ENCODE results near the gene GXYLT2. TPM values are rescaled to one million over a fixed set of nuclear protein-coding genes. Genes with fewer than 3 reads are reported as not detected.

Gene GXYLT2
- total and polyA plus RNA-seq, 2 of the 13 experiments (the other 11 are each of a cell fraction or from before 2014, with no cell fraction given): 4.3 to 6.9 TPM

GRCh38 chr3:72887705-72888545 lies at the start of gene GXYLT2 (continued):
- TF ChIP-seq, protein P1, sequence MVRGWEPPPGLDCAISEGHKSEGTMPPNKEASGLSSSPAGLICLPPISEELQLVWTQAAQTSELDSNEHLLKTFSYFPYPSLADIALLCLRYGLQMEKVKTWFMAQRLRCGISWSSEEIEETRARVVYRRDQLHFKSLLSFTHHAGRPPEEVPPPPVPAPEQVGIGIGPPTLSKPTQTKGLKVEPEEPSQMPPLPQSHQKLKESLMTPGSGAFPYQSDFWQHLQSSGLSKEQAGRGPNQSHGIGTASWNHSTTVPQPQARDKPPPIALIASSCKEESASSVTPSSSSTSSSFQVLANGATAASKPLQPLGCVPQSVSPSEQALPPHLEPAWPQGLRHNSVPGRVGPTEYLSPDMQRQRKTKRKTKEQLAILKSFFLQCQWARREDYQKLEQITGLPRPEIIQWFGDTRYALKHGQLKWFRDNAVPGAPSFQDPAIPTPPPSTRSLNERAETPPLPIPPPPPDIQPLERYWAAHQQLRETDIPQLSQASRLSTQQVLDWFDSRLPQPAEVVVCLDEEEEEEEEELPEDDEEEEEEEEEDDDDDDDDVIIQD (CRISPR knock-in tag; IDR thresholded peaks at IDR 0.05; ENCODE audit: low read depth): no peak
- TF ChIP-seq MAF1 (CRISPR knock-in tag; IDR thresholded peaks at IDR 0.05; ENCODE audit: borderline replicate concordance): no peak
- TF ChIP-seq ZNF567 (CRISPR knock-in tag; IDR thresholded peaks at IDR 0.05; ENCODE audit: borderline replicate concordance): no peak
- TF ChIP-seq ASH2L (IDR thresholded peaks at IDR 0.05; ENCODE audit: insufficient read length, low read depth, low read length): no peak
- no peak for TF ChIP-seq CREM (IDR thresholded peaks at IDR 0.05)
- TF ChIP-seq CREM (CRISPR knock-in tag; IDR thresholded peaks at IDR 0.05): no peak
- TF ChIP-seq HOXA9 (CRISPR knock-in tag; IDR thresholded peaks at IDR 0.05; ENCODE audit: borderline replicate concordance): no peak
- TF ChIP-seq MTA1 (CRISPR knock-in tag; IDR thresholded peaks at IDR 0.05; ENCODE audit: borderline replicate concordance): no peak
- no peak for TF ChIP-seq ZNF776 (CRISPR knock-in tag; IDR thresholded peaks at IDR 0.05)
- TF ChIP-seq, protein P2, sequence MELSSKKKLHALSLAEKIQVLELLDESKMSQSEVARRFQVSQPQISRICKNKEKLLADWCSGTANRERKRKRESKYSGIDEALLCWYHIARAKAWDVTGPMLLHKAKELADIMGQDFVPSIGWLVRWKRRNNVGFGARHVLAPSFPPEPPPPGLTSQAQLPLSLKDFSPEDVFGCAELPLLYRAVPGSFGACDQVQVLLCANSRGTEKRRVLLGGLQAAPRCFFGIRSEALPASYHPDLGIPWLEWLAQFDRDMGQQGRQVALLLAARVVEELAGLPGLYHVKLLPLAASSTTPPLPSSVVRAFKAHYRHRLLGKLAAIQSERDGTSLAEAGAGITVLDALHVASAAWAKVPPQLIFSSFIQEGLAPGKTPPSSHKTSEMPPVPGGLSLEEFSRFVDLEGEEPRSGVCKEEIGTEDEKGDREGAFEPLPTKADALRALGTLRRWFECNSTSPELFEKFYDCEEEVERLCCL (CRISPR knock-in tag; IDR thresholded peaks at IDR 0.05; ENCODE audit: borderline replicate concordance): no peak
- TF ChIP-seq PAF1 (CRISPR knock-in tag; IDR thresholded peaks at IDR 0.05): no peak
- no peak for TF ChIP-seq ZNF33A (CRISPR knock-in tag; IDR thresholded peaks at IDR 0.05; ENCODE audit: borderline replicate concordance)
- no peak for TF ChIP-seq NFKB2 (CRISPR knock-in tag; IDR thresholded peaks at IDR 0.05; ENCODE audit: borderline replicate concordance)
- no peak for TF ChIP-seq FOXM1 (CRISPR knock-in tag; IDR thresholded peaks at IDR 0.05)
- 0 out of 2 replicates have a peak, but pooled peaks have one; percentile 6 for TF ChIP-seq ADNP (CRISPR knock-in tag; IDR thresholded peaks at IDR 0.05)
- no peak for TF ChIP-seq ZNF674 (CRISPR knock-in tag; IDR thresholded peaks at IDR 0.05; ENCODE audit: low read depth)
- no peak for TF ChIP-seq PLRG1 (conservative IDR thresholded peaks at IDR 0.05)
- TF ChIP-seq RBM22 (optimal IDR thresholded peaks at IDR 0.05; ENCODE audit: low read length): no peak
- TF ChIP-seq, protein P3, sequence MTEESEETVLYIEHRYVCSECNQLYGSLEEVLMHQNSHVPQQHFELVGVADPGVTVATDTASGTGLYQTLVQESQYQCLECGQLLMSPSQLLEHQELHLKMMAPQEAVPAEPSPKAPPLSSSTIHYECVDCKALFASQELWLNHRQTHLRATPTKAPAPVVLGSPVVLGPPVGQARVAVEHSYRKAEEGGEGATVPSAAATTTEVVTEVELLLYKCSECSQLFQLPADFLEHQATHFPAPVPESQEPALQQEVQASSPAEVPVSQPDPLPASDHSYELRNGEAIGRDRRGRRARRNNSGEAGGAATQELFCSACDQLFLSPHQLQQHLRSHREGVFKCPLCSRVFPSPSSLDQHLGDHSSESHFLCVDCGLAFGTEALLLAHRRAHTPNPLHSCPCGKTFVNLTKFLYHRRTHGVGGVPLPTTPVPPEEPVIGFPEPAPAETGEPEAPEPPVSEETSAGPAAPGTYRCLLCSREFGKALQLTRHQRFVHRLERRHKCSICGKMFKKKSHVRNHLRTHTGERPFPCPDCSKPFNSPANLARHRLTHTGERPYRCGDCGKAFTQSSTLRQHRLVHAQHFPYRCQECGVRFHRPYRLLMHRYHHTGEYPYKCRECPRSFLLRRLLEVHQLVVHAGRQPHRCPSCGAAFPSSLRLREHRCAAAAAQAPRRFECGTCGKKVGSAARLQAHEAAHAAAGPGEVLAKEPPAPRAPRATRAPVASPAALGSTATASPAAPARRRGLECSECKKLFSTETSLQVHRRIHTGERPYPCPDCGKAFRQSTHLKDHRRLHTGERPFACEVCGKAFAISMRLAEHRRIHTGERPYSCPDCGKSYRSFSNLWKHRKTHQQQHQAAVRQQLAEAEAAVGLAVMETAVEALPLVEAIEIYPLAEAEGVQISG (CRISPR knock-in tag; IDR thresholded peaks at IDR 0.05): 0 out of 2 replicates have a peak, but pooled peaks have one; percentile 11
- TF ChIP-seq SALL1 (CRISPR knock-in tag; IDR thresholded peaks at IDR 0.05): 0 out of 2 replicates have a peak, but pooled peaks have one; percentile 29
- TF ChIP-seq, protein P4, sequence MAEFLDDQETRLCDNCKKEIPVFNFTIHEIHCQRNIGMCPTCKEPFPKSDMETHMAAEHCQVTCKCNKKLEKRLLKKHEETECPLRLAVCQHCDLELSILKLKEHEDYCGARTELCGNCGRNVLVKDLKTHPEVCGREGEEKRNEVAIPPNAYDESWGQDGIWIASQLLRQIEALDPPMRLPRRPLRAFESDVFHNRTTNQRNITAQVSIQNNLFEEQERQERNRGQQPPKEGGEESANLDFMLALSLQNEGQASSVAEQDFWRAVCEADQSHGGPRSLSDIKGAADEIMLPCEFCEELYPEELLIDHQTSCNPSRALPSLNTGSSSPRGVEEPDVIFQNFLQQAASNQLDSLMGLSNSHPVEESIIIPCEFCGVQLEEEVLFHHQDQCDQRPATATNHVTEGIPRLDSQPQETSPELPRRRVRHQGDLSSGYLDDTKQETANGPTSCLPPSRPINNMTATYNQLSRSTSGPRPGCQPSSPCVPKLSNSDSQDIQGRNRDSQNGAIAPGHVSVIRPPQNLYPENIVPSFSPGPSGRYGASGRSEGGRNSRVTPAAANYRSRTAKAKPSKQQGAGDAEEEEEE (CRISPR knock-in tag; IDR thresholded peaks at IDR 0.05; ENCODE audit: borderline replicate concordance): no peak

Data from HepG2 (cell line).